OCI-LY1 (cell line): ENCODE data around the gene JMJD8.
A peak's percentile ranks its signal among the peaks of the same experiment; 100 is the strongest.

ENCODE experiments used
- H2AFZ ChIP-seq: fragments of 200-600 bp; sonication (generic), shearing (Covaris generic); 2 replicates; pipeline ENCODE4 v1.6.0; 2014; ENCODE audit warnings: antibody characterized with exemption, mild to moderate bottlenecking, low read length
- H3F3A ChIP-seq: fragments of 200-600 bp; sonication (generic), shearing (Covaris generic); 2 replicates; pipeline ENCODE4 v1.6.0; 2014; ENCODE audit warnings: mild to moderate bottlenecking, antibody characterized with exemption, low read length, moderate library complexity; ENCODE audit not compliant: insufficient read depth
- H3K27ac ChIP-seq: fragments of 200-600 bp; sonication (generic); 2 replicates; pipeline ENCODE4 v1.5.1; 2014; ENCODE audit warnings: low read length, mixed run types, mild to moderate bottlenecking, low read depth; ENCODE audit not compliant: poor library complexity, severe bottlenecking
- H3K27me3 ChIP-seq: fragments of 200-600 bp; sonication (generic); 2 replicates; pipeline ENCODE4 v1.6.0; 2014; ENCODE audit warnings: antibody characterized with exemption, mild to moderate bottlenecking, low read length, moderate library complexity; ENCODE audit not compliant: insufficient read depth
- H3K36me3 ChIP-seq: fragments of 200-600 bp; sonication (generic); 2 replicates; pipeline ENCODE4 v1.6.1; 2014; ENCODE audit warnings: mild to moderate bottlenecking, antibody characterized with exemption, low read length, moderate library complexity, mixed read lengths; ENCODE audit not compliant: insufficient read depth
- H3K4me1 ChIP-seq: fragments of 200-600 bp; sonication (generic); 2 replicates; pipeline ENCODE4 v1.5.1; 2014; ENCODE audit warnings: mild to moderate bottlenecking, low read length, moderate library complexity; ENCODE audit not compliant: insufficient read depth, severe bottlenecking
- H3K4me2 ChIP-seq: fragments of 200-600 bp; sonication (generic), shearing (Covaris generic); 2 replicates; pipeline ENCODE4 v1.6.1; 2014; ENCODE audit warnings: low read length
- H3K4me3 ChIP-seq: fragments of 200-600 bp; sonication (generic); 2 replicates; pipeline ENCODE4 v1.5.1; 2014; ENCODE audit warnings: low read length, low read depth, mild to moderate bottlenecking, mixed read lengths; ENCODE audit not compliant: poor library complexity, severe bottlenecking
- H3K79me2 ChIP-seq: fragments of 200-600 bp; shearing (Covaris generic); 2 replicates; pipeline ENCODE4 v1.6.1; 2016; ENCODE audit warnings: mixed run types, low read length, mixed read lengths; ENCODE audit not compliant: insufficient read depth
- H3K9ac ChIP-seq: fragments of 200-600 bp; sonication (generic), shearing (Covaris generic); 2 replicates; pipeline ENCODE4 v1.6.1; 2014; ENCODE audit warnings: mild to moderate bottlenecking, low read length, mixed read lengths
- H3K9me2 ChIP-seq: fragments of 200-600 bp; sonication (generic), shearing (Covaris generic); 2 replicates; pipeline ENCODE4 v1.6.1; 2014; ENCODE audit warnings: low read depth, mild to moderate bottlenecking, low read length, mixed read lengths
- H3K9me3 ChIP-seq: fragments of 200-600 bp; shearing (Covaris generic); 2 replicates; pipeline ENCODE4 v1.6.1; 2014; ENCODE audit warnings: low read length, mixed read lengths
- H4K20me1 ChIP-seq: fragments of 200-600 bp; sonication (generic), shearing (Covaris generic); 2 replicates; pipeline ENCODE4 v1.6.0; 2016; ENCODE audit warnings: mild to moderate bottlenecking, low read length; ENCODE audit not compliant: insufficient read depth
- EZH2 ChIP-seq: fragments of 200-600 bp; sonication (generic), shearing (Covaris generic); IDR thresholded peaks from 2 replicates; pipeline ENCODE4 v1.8.0; 2017; ENCODE audit warnings: borderline replicate concordance, mixed run types, mild to moderate bottlenecking, antibody characterized with exemption, low read length, moderate library complexity, mixed read lengths
- TF ChIP-seq, protein P1 (sequence below): fragments of 200-600 bp; sonication (generic), shearing (Covaris generic); IDR thresholded peaks from 2 replicates; pipeline ENCODE4 v1.5.1; 2017; ENCODE audit warnings: mild to moderate bottlenecking, antibody characterized with exemption, low read length, moderate library complexity, mixed read lengths

JMJD8 gene

DNA sequence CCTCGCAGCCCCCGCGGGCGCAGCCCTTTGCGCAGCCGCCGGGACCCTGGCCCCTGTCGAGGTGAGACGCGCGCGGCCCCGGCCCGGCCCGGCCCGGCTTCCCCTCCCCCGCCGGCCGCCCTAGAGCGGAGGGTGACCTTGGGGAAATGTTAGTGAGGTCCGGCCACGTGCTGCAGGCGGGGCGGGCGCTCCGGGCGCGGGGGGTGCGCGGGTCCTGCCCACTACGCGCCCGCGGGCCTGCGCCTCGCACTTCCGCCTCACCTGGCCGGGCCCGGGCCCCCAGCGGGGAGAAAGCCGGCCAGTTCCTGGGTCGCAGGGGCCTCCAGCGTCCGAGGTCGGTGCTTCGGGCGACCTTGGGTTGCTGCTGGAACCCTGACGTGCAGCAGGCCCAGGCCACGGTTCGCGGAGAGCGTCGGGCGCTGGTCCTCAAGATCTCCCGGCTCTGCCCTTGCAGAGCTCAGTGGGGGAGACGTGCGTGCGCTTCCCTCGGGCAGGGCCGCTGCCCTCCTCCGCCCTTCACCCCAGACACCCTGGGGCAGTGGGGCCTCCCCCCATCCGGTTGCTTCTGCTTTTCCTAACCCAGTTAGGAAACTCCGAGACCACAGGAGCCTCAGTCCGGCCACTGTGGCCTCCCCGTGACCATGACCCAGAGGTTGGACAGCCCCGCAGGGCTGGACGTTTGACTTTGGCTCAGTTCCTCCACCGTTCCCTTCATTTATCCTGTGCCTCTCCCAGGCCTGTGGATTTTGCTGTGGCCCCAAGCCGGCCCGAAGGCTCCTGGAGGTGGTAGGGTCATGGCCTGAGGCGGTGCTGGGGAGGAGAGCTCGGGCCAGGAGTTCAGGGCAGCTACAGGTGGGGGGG, 41.7 kb downstream of the JMJD8 start:
- no peaks in the 10 kb centered on the region for H3K9me3 ChIP-seq
- H3K9me2 ChIP-seq, result no peaks in the 10 kb centered on the region
- H2AFZ ChIP-seq, result no peak overlapping the region
- no peaks in the 10 kb centered on the region for H3K79me2 ChIP-seq
- peaks cover 10% of the 10 kb centered on the region; the same call in 1 of the 2 replicates for H3K36me3 ChIP-seq
- peak overlapping the region; percentile 80 for H3K4me3 ChIP-seq
- no peaks in the 10 kb centered on the region for H4K20me1 ChIP-seq
- H3K27ac ChIP-seq, result peak overlapping the region; percentile 40
- TF ChIP-seq EZH2, result no peak
- no peaks in the 10 kb centered on the region for H3F3A ChIP-seq
- no peaks in the 10 kb centered on the region for H3K27me3 ChIP-seq
- peak overlapping the region; percentile 80 for H3K9ac ChIP-seq
- peaks cover 50% of the 10 kb centered on the region for H3K4me1 ChIP-seq
- peak overlapping the region; percentile 82 for H3K4me2 ChIP-seq

DNA sequence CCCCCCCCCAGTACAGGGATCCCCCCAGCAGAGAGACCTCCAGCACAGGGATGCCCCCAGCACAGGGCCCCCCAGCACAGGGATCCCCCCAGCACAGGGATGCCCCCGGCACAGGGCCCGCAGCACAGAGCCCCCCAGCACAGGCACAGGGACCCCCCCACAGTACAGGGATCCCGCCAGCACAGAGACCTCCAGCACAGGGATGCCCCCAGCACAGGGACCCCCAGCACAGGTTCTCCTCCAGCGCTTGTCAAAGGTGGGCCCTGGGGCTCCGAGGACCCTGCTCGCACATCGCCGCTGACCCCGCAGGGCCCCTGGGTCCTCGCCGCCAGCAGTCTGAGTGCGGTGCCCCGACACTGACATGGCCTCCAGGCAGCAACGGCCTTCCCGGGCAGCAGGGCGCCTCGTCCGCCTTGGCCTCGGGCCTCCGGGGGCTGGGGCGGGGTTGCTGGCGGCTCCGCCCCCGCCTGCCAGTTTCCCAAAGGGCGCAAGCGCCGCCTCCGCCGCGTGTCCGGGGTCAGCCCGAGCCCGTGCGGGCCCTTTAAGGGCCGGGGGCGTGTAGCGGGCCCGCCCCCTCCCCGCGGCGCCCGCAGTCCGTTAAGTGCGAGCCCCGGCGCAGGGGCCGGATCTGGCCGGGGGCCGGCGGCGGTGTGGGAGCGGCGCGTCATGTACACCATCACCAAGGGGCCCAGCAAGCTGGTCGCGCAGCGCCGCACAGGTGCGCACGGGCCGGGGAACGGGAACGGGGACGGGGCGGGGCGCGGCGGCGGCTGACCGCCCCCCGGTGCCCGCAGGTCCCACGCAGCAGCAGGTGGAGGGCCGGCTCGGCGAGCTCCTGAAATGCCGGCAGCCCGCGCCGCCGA, 42.6 kb downstream of the JMJD8 start, which contains the start of gene MCRIP2:
TSS of gene MCRIP2 (plus strand) at position 503 of the 863 bp plus-strand sequence. CDS start at position 667, 164 bp downstream.
- Histone ChIP-seq H3K9me3 (no peaks in the 10 kb centered on the region), H3K4me2 (peak within 1 kb of the TSS; percentile 82), H3K79me2 (no peaks in the 10 kb centered on the region), H3F3A (no peaks in the 10 kb centered on the region), H2AFZ (no peak within 1 kb of the TSS), H3K9ac (peak within 1 kb of the TSS; percentile 80), H3K36me3 (peaks cover 5% of the 10 kb centered on the region; the same call in 1 of the 2 replicates), H3K4me1 (peaks cover 46% of the 10 kb centered on the region), H3K27ac (peak within 1 kb of the TSS; percentile 40), H4K20me1 (no peaks in the 10 kb centered on the region), H3K9me2 (no peaks in the 10 kb centered on the region), H3K27me3 (no peaks in the 10 kb centered on the region), H3K4me3 (peak within 1 kb of the TSS; percentile 80)
- no peak for TF ChIP-seq EZH2
- TF ChIP-seq, protein P1, sequence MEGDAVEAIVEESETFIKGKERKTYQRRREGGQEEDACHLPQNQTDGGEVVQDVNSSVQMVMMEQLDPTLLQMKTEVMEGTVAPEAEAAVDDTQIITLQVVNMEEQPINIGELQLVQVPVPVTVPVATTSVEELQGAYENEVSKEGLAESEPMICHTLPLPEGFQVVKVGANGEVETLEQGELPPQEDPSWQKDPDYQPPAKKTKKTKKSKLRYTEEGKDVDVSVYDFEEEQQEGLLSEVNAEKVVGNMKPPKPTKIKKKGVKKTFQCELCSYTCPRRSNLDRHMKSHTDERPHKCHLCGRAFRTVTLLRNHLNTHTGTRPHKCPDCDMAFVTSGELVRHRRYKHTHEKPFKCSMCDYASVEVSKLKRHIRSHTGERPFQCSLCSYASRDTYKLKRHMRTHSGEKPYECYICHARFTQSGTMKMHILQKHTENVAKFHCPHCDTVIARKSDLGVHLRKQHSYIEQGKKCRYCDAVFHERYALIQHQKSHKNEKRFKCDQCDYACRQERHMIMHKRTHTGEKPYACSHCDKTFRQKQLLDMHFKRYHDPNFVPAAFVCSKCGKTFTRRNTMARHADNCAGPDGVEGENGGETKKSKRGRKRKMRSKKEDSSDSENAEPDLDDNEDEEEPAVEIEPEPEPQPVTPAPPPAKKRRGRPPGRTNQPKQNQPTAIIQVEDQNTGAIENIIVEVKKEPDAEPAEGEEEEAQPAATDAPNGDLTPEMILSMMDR, result no peak

DNA sequence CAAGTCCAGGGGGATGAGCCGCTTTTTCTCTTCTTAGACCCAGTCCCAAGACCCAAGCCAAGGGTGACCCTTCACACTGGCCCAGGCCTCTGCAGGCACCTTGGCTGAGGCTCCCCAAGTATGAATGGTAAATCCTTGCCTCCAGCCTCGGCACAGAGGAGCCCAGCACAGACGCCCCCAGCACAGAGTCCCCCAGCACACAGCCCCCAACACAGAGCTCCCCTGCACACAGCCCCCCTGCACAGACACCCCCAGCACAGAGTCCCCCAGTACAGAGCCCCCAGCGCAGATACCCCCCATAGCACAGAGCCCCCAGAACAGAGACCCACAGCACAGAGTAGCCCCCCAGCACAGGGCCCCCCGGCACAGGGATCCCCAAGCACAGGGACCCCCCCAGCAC, 43.5 kb downstream of the JMJD8 start:
- Histone ChIP-seq H3K36me3 (peaks cover 5% of the 10 kb centered on the region; the same call in 1 of the 2 replicates), H3K4me2 (peak overlapping the region; percentile 82; the same call in 1 of the 2 replicates), H3K9me3 (no peaks in the 10 kb centered on the region), H3K4me1 (peaks cover 40% of the 10 kb centered on the region), H3K27me3 (no peaks in the 10 kb centered on the region), H2AFZ (no peak overlapping the region), H3K9me2 (no peaks in the 10 kb centered on the region), H3K27ac (peak overlapping the region; percentile 20), H4K20me1 (no peaks in the 10 kb centered on the region), H3K9ac (no peak overlapping the region; the same call in 1 of the 2 replicates), H3K4me3 (peak overlapping the region; percentile 80), H3K79me2 (no peaks in the 10 kb centered on the region), H3F3A (no peaks in the 10 kb centered on the region)
- TF ChIP-seq, protein P1, result no peak
- no peak for TF ChIP-seq EZH2
